Middle frontal gyrus (tissue), 1 donor: ENCODE results near the gene OOSP4A.
"Not testable (repeated sequence)": the region's sequence is repeated elsewhere in the genome, so short reads cannot be mapped to it uniquely, and the experiment has no call there.

Source experiments
- DNase-seq: peaks from one replicate; pipeline ENCODE4 v3.0.0-alpha.2; 2015; ENCODE audit warnings: low spot score; ENCODE audit errors: extremely low spot score

Gene OOSP4A

DNA sequence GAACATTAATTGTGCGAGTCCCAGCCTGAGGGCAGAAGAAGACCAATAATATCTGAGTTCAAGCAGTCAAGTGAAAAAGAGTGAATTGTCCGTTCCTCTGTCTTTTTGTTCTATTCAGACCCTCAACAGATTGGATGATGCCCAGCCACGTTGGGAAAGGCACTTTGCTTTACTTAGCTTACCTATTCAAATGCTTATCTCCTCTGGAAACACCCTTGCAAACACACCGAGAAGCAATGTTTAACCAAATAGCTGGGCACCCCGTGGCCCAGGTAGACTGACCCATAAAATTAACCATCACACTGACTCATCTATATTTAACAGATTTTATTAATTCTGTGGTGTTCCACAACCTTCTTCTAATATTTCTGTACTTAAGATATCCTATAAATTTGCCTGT, 9.3 kb downstream of the OOSP4A start:
- DNase-seq, result no peak

DNA sequence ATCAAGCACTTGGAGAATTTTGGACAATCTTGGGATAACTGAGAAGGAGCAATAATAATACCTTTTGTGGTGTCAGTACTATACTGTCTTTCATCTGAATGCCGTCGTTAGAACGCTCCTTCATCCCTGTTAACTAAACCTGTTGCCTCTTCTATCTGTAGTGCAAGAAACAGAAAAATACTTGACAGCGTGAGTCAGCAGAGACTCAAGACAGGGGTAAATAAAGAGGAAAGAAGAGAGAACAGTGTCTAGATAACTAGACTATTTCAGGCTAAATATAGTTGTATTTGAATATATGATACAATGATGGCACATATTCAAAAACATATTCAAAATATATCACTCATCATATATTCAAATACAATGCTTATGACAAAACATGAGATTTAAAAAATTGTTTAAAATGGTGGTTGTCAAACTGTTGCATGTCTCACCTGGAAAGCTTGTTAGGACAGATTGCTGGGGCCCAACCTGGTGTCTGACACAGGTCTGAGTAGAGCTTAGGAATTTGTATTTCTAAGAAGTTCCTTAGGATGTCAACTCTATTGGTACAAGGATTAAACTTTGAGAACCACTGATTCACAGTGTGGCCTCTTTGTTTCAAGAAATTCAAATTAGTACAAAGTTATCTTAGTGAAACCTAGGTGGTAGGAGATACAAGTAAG, 17.4 kb downstream of the OOSP4A start:
- no peak for DNase-seq

DNA sequence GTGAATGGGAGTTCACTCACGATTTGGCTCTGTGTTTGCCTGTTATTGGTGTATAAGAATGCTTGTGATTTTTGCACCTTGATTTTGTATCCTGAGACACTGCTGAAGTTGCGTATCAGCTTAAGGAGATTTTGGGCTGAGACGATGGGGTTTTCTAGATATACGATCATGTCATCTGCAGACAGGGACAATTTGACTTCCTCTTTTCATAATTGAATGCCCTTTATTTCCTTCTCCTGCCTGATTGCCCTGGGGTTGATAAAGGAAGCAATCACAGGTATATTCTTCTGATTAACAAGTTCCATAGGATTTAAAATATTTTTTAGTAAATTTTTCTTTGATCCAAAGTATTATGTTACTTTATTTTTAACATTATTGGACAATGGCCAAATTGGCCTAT, 18.2 kb downstream of the OOSP4A start:
- DNase-seq, result not testable (repeated sequence)

DNA sequence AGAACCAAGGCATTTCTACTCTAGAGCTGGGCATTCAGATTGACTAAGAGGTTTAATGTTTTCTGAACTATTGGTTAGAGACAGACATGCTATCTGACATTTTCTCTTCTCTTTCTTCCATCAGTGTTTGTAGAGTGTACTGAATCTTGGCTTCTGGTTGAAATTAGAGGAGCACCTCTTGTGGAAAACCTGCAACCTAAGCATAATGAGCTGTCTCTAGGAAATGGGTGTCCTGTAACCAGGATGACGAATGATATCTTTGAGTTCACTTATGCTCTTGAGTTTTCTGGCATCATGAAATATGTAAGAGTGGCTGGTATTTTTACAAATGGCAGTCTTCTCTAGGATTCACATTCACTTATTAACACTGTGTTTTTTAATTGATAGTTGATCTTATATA, 19.4 kb downstream of the OOSP4A start:
- DNase-seq, result no peak

DNA sequence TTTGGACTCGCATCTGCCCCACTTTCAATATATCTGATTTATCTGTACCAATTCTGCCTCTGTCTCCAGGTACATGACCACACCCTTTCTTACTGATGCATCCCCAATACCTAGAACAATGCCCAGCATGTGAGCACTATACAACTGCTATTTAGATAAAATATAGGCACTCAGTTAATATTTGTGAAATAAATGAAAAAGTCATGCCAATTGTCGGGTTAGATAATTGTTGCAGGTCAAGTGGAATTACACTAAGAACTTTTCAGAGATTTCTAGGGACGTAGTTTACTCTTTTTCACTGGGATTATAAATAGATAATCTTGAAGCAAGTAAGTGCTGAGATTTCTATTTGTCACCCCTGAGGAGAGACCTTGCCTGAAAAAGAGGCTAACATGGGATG, 20.5 kb downstream of the OOSP4A start:
- DNase-seq, result no peak

DNA sequence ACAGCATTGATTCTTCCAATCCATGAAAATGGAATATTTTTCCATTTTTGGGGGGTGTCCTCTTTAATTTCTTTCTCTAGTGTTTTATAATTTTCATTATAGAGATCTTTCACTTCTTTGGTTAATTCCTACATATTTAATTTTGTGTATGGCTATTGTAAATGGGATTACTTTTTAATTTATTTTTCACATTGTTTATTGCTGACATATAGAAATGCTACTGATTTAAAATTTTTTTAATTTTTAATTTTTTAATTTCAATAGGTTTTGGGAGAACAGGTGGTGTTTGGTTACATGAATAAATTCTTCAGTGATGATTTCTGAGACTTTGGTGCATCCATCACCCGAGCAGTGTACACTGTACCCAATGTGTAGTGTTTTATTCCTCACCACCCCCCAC, 26.6 kb downstream of the OOSP4A start:
- DNase-seq, result no peak

DNA sequence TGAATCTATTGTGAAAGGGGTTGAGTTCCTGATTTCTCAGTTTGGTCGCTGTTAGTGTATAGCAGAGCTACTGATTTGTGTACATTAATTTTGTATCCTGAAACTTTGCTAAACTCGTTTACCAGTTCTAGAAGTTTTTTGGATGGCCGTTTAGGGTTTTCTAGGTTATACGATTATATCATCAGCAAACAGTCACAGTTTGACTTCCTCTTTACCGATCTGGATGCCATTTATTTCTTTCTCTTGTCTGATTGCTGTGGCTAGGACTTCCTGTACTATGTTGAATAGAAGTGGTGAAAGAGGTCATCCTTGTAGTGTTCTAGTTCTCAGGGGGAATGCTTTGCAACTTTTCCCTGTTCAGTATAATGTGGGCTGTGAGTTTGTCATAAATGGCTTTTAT, 28.6 kb downstream of the OOSP4A start:
- no peak for DNase-seq

DNA sequence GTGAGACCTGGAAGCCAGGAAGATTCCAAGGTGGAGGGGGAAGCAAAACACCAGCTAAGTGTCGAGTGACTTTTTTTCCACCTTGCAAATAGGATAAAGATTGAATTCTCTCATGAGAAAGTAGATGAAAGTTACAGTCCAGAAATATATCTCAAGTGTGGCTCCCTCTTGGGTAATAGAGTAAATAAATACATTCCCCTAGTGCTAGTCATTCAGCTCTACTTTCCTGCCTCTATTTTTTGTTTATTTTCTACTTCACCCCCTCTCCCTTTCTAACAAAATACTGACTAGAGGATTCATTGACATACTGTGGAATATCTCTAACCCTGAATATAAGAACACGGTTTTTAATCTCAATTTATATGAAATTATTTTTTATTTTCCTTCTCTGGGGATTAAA, 34.0 kb downstream of the OOSP4A start:
- no peak for DNase-seq

DNA sequence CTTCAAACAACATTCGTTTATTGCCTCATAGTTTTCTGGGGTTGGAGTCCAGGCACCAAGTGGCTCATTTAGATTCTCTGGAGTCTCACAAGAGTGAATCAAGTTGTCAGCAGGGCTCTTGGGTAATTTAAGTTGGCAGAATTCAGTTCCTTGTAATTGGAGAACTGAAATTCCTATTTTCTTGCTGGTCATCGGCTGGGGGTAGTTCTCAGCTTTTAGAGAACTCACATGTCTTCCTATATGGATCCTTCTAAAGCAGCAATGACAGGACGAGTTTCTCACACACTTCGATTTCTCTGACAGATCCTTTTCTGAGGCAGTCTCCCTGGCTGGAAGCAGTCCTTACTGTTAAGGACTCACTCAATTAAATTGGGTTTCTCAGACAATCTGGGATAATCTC, 35.9 kb downstream of the OOSP4A start:
- DNase-seq, result no peak

DNA sequence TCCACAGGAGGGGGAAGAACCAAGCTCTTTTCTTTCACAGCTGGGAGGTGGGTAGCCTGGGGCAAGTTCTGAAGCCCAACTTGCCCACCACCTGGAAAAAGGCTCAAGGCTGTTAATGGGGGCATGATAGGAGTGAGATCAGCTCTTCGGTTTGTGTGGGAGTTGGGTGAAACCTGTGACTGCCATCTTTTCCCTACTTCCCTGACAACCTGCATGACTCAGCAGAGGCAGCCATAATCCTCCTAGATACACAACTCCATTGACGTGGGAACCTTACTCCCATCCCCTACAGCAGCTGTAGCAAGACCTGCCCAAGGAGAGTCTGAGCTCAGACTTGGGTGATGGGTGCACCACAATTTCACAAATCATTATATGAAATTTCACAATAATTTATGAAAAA, 39.9 kb downstream of the OOSP4A start:
- no peak for DNase-seq

DNA sequence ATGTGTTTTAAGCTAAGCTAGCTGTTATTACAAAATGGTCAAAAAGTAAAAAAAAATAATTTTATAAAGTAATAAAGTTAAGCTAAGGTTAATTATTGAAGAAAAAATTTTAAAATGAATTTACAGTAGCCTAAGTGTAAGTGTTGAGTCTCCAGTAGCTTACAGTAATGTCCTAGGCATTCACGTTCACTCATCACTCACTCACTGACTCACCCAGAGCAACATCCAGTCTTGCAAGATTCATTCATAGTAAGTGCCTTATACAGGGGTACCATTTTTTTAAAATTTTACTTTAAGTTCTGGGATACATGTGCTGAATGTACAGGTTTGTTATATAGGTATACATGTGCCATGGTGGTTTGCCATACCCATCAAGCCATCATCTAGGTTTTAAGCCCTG, 41.5 kb downstream of the OOSP4A start:
- no peak for DNase-seq

DNA sequence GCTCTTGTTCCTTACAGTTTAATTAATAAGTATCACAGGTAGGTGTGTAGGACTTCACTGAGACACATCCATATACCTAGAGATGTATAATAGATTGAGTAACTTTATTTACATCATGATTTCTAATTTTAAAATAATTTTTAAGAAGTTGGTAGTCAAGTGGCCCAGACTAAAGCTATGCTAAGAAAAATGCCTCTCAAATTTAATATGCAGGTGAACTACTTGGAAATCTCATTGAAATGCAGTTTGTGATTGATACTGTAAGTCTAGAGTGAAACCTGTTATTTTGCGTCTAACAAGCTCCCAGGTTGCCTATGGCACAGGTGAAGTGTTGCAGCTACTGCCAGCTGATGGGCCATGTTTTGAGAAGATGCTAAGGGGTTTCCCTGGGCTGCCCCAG, 53.0 kb downstream of the OOSP4A start, which contains the start of gene OOSP4B:
OOSP4B (plus strand) TSS at position 301 of the 400 bp plus-strand sequence.
- no peak for DNase-seq

DNA sequence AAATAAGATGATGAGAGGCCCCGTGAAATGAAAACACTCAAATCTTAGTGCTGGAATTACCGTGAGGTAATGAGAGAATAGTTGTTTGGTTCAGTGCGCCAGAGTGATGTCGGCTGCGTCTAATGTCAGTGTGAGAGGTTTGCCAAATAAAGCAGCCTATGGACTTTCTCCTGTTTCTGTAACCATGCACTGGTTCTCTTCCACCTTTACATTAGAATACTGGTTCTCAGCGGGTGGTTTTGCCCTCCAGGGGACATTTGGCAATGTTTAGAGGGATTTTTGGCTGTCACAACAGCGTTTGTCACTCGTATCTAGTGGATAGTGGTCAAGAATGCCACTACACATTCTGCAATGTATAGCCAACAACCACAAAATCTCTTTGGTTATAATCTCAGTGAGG, 54.2 kb downstream of the OOSP4A start:
- DNase-seq, result no peak
